Pancreas (tissue), 10 donors: ENCODE measurements around the gene ASTN2. TPM values are rescaled to one million over a fixed set of nuclear protein-coding genes. Genes with fewer than 3 reads are reported as not detected.
"Not testable (repeated sequence)": the region's sequence is repeated elsewhere in the genome, so short reads cannot be mapped to it uniquely, and the experiment has no call there.

Experiments used
- ATAC-seq, 4 donors: fragments of 200-7000 bp; cut with Tn5 transposase; one replicate each; pipeline versions ENCODE4 v1.8.0 to v1.9.1; 2020; ENCODE audit warnings: mild to moderate bottlenecking in 4 of 4, moderate library complexity in 4 of 4
- DNase-seq, 6 donors: peaks; one replicate each; pipeline ENCODE4 v3.0.0-alpha.2; 2020
- FAIRE-seq: peaks from 2 replicates; lab custom pipeline; 2012; peaks lifted over from hg19 to GRCh38; lab: Jason Lieb, UNC
- H3K27ac ChIP-seq, 4 donors: fragments of 200-600 bp; sonication (generic); 1 replicate in 3 of 4; 2 replicates in 1 of 4; pipeline versions ENCODE4 v1.5.0 to v1.8.0; 2020
- H3K27me3 ChIP-seq, 4 donors: fragments of 200-600 bp; one replicate each; pipeline ENCODE4 v1.8.0; 2021
- H3K36me3 ChIP-seq, 3 donors: fragments of 200-600 bp; sonication (generic) in 1 of 3; one replicate each; pipeline versions ENCODE4 v1.5.0 to v1.8.0; 2020 to 2021
- H3K4me1 ChIP-seq, 3 donors: fragments of 200-600 bp; one replicate each; pipeline ENCODE4 v1.8.0; 2021
- H3K4me3 ChIP-seq, 4 donors: fragments of 200-600 bp; sonication (generic) in 2 of 4; one replicate each; pipeline versions ENCODE4 v1.5.0 to v1.8.0; 2020 to 2021
- H3K9me3 ChIP-seq, 4 donors: fragments of 200-600 bp; one replicate each; pipeline ENCODE4 v1.8.0; 2021
- CTCF ChIP-seq, 4 donors: fragments of 200-600 bp; sonication (generic) in 3 of 4; IDR thresholded peaks; one replicate each; pipeline versions ENCODE4 v1.5.0 to v1.8.0; 2021; ENCODE audit warnings: antibody characterized with exemption in 4 of 4
- WGBS, 2 donors: extraction: QIAGEN DNeasy Blood & Tissue Kit; methylation state at CpG; one replicate each; pipeline ENCODE4 v1.1.7; 2013; 5-methylcytosine and 5-hydroxymethylcytosine counted together
- intact Hi-C, 3 donors: fragments of 100-400 bp; cut with DNase I; formaldehyde crosslinking; loops; one replicate each; pipeline versions ENCODE4 v1.11.1 to v1.14.2; 2022
- polyA plus RNA-seq, 2 donors: library from polyadenylated mRNA; stranded (reverse); fragments of 200-250 nt; gene quantifications; one replicate each; pipeline ENCODE4 v1.2.3, GENCODE V29; 2013
- total RNA-seq, 6 donors: library from RNA; stranded (reverse); fragmentation: NEBNext Ultra II Directional in 4 of 6; extraction: Animal tissue kit (Norgen Biotek cat#: 25700) in 4 of 6; gene quantifications; one replicate each; pipeline versions ENCODE4 v1.2.1 to v1.2.4, GENCODE V29; 2021 to 2023
- donor health status: healthy with polysubstance abuse.
- donor health status: DM: no; HTN: no; CAD: no; lungs with moderate emphysema.
- donor health status: DM: no; HTN: no; CAD: no.
- donor health status: control.
- donor health status: control.
- donor health status: Bipolar disorder and iron deficiency.
- donor health status: DM: yes; HTN: yes; CAD: no.
- donor health status: DM: no; HTN: no; CAD: no.
- donor health status: DM: no; HTN: no; CAD: no.
- donor health status: DM: yes; HTN: yes; CAD: no.

ASTN2 gene
- total and polyA plus RNA-seq, 8 donors: 1.3 to 11.9 (median 6.7) TPM

- Histone ChIP-seq H3K27me3 (no peaks in the 10 kb centered on the region), H3K4me3 (no peak overlapping the region), H3K27ac (no peak overlapping the region), H3K9me3 (no peaks in the 10 kb centered on the region), H3K36me3 (no peaks in the 10 kb centered on the region), H3K4me1 (no peaks in the 10 kb centered on the region)
- intact Hi-C loops: no loop called here
- ATAC-seq (peak in 2 of 4 donors; percentile 42 to 64), DNase-seq (no peak), FAIRE-seq (no peak)
- WGBS, 2 donors: 54 to 60% methylated on average over 4 of the region's 4 CpGs
- TF ChIP-seq CTCF (IDR thresholded peaks at IDR 0.05): no peak
These were observed 558.8 kb downstream of the ASTN2 start for GRCh38 chr9:116855881-116856662.

- DNase-seq (no peak), ATAC-seq (no peak), FAIRE-seq (no peak)
- no peaks in the 10 kb centered on the region for H3K36me3 ChIP-seq
- no peaks in the 10 kb centered on the region for H3K27me3 ChIP-seq
- no peak overlapping the region for H3K27ac ChIP-seq
- no peaks in the 10 kb centered on the region for H3K4me1 ChIP-seq
- no peak for TF ChIP-seq CTCF (IDR thresholded peaks at IDR 0.05)
- 71 to 74% methylated on average over 3 of the region's 3 CpGs for WGBS, 2 donors
- intact Hi-C loops: no loop called here
- no peak overlapping the region for H3K4me3 ChIP-seq
- H3K9me3 ChIP-seq: no peaks in the 10 kb centered on the region
These were observed 565.1 kb downstream of the ASTN2 start for GRCh38 chr9:116849721-116850120.

- Histone ChIP-seq H3K9me3 (no peaks in the 10 kb centered on the region), H3K4me1 (no peaks in the 10 kb centered on the region), H3K27me3 (no peaks in the 10 kb centered on the region), H3K4me3 (no peak overlapping the region), H3K27ac (no peak overlapping the region), H3K36me3 (no peaks in the 10 kb centered on the region)
- FAIRE-seq (no peak), DNase-seq (no peak), ATAC-seq (no peak)
- intact Hi-C loops: no loop called here
- no peak for TF ChIP-seq CTCF (IDR thresholded peaks at IDR 0.05)
These were observed 570.2 kb downstream of the ASTN2 start for GRCh38 chr9:116844621-116845020.

- Histone ChIP-seq H3K4me3 (no peak overlapping the region), H3K36me3 (no peaks in the 10 kb centered on the region), H3K27ac (no peak overlapping the region), H3K9me3 (no peaks in the 10 kb centered on the region), H3K4me1 (no peaks in the 10 kb centered on the region), H3K27me3 (no peaks in the 10 kb centered on the region)
- DNase-seq (no peak), ATAC-seq (no peak), FAIRE-seq (no peak)
- intact Hi-C loops: no loop called here
- TF ChIP-seq CTCF (IDR thresholded peaks at IDR 0.05): no peak
- WGBS, 2 donors: 65% methylated on average over 7 of the region's 7 CpGs
These were observed 570.8 kb downstream of the ASTN2 start for GRCh38 chr9:116843863-116844620.

- H3K9me3 ChIP-seq: no peaks in the 10 kb centered on the region
- no peak for TF ChIP-seq CTCF (IDR thresholded peaks at IDR 0.05)
- ATAC-seq (no peak), FAIRE-seq (no peak), DNase-seq (no peak)
- 78 to 82% methylated on average over 6 of the region's 6 CpGs for WGBS, 2 donors
- no peak overlapping the region for H3K27ac ChIP-seq
- no peaks in the 10 kb centered on the region for H3K27me3 ChIP-seq
- intact Hi-C loops: no loop called here
- H3K4me3 ChIP-seq: no peak overlapping the region
- H3K36me3 ChIP-seq: no peaks in the 10 kb centered on the region
- H3K4me1 ChIP-seq: no peaks in the 10 kb centered on the region
These were observed 572.2 kb downstream of the ASTN2 start for GRCh38 chr9:116842658-116843057.

- intact Hi-C loops, H3K4me1 ChIP-seq, H3K27me3 ChIP-seq, H3K36me3 ChIP-seq, H3K27ac ChIP-seq, ATAC-seq, H3K4me3 ChIP-seq, DNase-seq, FAIRE-seq, H3K9me3 ChIP-seq: not testable (repeated sequence)
- 91 to 92% methylated on average over 7 of the region's 7 CpGs for WGBS, 2 donors
These were observed 576.4 kb downstream of the ASTN2 start for GRCh38 chr9:116838468-116838867.
